HG03469 (cell line): ENCODE results near the gene ZNF280B.
"Not testable (repeated sequence)": the region's sequence is repeated elsewhere in the genome, so short reads cannot be mapped to it uniquely, and the experiment has no call there.

ENCODE experiments used
- ATAC-seq: cut with Tn5 transposase; IDR thresholded peaks from one replicate; pipeline ENCODE4 v1.9.1; 2021; ENCODE audit warnings: mild to moderate bottlenecking, moderate library complexity, moderate number of reproducible peaks; ENCODE audit not compliant: unreplicated experiment

ZNF280B gene

DNA sequence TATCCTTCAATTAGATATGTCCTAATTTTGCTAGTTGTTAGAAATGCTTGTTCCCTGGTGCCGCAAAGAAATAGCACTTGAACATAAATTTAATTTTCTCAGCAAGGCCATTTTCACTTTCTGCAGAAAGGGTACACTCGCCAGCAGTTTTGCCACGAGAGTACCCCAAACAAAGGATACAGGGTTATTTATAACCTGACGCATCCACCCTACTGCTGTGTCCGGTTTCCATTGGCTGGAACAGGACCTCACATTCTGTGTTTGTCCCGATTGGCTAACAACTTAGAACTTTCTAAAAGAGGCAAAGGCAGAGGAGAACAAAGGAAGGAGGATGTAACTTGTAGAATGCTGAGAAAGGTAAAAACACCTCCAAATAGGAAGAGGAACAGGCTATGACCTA is 1.4 kb upstream of the ZNF280B start:
- not testable (repeated sequence) for ATAC-seq

DNA sequence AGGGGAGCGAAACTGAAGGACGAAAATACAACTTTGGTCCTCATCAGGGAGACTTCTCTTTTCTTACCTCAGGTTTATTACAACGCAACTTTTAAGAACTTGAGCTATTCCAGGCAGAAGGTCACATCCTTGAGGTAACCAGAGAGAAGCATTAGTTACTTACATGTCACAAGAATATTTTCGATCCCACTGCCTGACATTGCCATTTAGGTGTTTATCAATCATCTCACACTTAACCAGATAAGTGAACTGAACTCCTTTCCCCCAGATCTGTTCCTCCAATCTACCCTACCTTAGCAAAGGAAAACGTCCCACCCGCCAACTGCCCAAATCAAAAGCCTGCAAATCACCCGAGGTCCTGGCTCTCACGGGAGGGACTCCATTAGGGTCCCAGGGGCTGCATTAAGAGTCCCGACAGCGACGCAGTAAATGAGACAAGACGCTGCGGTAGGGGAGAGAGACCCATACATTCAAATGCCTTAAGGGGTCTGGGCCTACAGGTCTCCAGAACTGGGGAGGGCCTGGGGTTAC is 734 bp downstream of the ZNF280B start:
- ATAC-seq = no peak

DNA sequence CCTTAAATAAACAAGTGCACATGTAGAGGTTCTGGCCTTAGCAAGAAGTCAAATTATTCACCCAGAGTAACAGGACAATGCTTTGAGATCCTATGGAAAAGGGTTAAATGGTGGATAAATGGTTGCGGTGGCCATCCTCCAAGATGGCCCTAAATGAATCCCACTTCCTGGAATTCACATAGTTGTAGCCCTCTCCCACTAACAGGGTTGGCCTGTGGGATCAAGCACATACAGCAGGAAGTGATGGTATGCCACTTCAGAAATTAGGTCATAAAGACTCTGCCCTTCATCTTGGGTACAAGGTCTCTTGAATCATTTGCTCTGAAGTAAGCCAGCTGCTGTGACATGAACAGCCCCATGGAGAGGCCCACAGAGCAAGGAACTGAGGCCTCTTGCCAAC is 1.8 kb downstream of the ZNF280B start:
- no peak for ATAC-seq

DNA sequence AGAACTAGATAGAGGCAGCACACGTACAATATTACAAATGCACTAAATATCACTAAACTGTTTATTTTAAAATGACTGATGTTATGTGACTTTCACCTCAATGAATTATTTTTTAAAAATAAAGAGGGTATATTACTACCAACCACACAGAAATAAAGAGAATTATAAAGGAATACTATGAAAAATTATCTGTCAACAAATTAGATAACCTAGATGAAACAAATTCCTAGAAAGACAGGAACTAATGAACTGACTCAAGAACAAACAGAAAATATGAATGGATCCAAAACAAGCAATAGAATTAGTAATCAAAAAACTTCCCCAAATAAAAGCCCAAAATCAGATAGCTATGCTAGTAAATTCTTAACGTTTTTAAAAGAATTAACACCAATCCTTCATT is 10.3 kb downstream of the ZNF280B start:
- no peak for ATAC-seq

DNA sequence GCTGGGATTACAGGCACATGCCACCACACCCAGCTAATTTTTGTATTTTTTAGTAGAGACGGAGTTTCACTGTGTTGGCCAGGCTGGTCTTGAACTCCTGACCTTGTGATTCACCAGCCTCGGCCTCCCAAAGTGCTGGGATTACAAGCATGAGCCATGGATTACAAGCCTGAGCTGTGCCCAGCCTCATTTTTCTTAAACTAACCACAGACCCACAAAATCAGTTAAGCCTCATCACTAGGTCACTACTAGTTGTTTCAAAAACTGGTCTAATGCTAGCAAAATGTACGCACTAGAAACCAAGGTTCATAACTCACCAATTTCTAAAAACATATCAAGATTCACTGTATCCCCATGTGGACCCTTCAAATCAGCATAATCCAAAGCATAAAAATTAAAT is 17.0 kb downstream of the ZNF280B start:
- not testable (repeated sequence) for ATAC-seq

DNA sequence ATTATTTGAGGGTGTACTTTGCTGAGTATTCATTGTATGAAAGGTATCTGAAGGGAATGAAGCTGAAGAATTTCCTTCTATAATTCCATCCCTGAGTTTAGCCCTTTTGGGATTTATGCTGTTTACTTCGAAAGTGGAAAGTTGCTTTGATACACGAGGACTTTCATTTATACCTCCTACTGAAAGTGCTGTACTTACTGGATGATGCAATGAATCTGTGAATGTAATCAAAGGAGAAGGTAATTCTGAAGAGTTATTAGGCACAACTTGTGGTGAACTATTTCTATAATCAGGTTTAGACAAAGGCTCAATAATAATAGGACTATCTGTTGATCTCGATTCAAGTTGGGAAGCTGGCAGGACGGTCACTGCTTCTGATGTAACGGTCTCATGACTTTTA is 19.8 kb downstream of the ZNF280B start:
- no peak for ATAC-seq

DNA sequence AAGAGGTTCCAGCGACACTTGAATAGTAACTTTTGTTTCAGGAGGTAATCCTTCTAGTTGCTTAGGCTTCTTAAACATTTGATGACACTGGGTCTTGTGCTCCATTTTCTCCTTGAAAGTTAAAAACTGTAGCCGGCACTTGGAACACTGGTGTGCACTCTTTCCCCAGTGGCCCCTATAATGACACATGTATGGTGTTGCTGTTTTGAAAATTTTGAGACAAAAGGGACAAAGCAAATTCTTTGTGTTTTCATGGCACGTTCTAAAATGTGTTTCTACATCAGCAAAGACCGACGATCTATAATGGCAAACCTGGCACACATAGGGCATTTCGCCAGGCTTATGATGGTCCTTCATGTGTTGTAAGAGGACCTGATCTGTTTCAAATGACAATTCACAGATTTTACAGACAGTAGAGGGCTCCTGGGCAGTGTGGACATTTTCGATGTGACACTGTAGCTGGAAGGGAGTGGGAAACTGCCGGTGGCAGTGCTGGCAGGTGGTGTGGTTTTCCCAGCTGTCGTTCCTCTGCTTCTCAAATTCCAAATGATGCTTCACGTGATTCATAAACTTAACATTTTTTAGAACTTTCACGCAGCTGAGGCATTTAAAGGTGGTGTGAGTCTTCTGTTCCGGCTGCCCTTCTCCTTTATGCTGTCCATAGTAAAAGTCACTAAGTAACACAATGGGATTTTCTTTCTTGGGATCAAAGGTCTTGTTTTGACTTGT is 20.5 kb downstream of the ZNF280B start:
- ATAC-seq = no peak

DNA sequence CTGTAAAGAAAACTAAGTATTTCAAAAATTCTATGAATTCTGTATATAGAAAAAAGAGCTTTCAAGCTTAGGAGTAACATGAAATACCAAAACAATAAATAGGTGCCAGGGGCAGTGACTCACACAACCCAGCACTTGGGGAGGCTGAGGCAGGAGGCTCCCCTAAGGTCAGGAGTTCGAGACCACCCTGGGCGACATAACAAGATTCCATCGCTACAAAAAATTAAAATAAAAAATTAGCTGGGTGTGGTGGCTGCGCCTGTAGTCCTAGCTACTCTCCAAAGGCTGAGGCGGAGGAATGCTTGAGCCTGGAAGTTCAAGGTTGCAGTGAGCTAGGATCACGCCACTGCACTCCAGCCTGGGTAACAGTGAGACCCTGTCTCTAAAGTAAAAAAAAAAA is 21.5 kb downstream of the ZNF280B start:
- no peak for ATAC-seq

DNA sequence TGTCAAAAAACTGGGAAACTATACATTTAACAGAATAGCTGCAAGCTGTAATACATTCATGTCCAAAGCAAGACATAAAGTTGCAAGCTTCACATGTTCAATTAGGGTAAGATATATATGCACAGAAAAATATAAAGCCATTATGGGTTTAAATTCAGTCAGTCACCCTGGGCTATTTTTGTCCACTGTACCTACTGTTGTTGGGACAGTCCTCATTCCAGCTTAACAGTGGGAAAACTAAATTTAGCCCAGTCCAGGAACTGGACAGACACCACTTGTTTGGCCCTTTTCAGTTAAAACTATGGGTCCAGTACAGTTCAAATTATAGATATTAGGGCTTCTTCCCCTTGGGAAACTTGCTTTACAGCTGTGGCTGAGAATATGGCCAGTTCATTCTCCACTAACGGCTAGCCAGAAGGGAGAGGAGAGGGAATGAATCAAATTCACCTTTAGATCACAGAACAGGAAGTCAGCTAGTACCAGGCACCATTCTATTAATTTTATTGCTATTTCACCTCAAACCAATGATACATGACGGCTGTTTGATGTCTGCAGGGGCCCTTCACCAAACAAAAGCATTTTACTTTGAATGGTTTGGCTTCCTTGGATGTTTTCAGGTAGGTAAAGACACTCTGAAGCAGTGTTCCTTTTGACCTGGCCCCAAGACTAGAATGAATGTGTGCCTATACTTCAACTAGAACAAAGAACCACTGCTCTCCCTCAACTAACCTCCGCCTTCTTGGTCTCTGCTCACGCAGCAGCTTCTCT is 22.2 kb downstream of the ZNF280B start:
- ATAC-seq = no peak

DNA sequence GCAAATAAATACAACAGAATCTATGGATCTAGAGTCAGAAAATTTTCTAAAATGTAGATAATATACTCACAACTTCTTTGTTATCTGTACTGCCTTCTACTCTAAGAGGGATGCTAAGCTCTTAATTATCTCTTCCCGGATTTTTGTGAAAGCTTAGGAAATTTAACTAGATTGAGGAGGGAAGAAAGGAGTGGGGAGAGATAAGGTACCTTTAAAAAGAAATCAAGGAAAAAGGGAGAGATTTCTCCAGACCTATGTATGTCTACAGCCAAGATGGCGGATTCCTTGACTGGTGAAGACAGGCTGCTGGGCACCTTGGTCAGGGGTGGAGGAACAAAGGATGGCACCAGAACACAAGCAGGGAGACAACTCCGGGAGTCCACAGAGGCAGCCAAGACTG is 23.0 kb downstream of the ZNF280B start:
- no peak for ATAC-seq

DNA sequence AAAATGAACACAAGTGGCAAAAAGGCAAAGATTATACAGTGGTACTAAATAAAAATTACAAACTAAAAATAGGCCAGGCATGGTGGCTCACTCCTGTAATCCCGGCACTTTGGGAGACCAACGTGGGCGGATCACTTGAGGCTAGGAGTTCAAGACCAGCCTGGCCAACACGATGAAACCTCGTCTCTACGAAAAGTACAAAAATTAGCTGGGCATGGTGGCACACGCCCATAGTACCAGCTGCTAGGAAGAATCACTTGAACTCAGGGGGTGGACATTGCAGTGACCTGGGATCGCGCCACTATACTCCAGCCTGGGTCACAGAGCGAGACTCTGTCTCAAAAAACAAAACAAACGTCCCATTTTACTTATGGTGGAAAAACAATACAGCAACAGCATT is 24.5 kb downstream of the ZNF280B start:
- no peak for ATAC-seq

DNA sequence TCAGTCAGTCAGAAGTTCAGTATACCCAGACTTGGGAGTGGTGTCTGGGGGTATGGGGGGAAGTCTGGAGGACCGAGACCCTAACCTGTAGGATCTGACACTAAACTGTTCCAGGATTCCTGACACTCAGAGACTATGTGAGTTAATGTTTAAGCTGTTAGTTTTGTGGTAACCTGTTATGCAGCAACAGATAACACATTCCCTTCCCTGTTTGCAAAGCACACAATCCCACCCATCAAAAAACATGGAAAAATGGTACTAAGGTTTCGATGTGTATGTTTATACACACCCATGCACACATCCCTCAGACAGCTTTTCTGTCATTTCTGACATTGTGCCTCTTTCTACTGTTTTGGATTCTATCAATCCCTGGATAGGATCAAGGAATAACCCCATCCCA is 27.6 kb downstream of the ZNF280B start:
- no peak for ATAC-seq

DNA sequence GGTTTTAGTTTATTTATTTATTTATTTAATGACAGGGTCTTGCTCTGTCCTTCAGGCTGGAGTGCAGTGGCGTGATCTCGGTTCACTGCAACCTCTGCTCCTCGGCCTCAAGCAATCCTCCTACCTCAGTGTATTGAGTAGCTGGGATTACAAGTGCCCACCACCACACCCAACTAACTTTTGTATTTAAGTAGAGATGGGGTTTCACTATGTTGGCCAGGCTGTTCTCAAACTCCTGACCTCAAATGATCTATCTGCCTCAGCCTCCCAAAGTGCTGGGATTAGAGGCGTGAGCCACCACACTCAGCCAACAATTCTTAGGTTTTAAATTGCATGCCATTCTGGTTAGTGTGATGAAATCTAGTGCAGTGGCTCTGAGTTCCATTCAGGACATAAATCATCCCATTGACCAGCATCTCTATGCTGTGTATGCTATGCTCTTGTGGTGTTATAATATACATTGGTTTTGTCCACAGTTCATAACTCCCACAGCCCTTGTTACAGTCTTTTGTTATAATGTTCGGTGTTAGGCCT is 28.5 kb downstream of the ZNF280B start:
- no peak for ATAC-seq

DNA sequence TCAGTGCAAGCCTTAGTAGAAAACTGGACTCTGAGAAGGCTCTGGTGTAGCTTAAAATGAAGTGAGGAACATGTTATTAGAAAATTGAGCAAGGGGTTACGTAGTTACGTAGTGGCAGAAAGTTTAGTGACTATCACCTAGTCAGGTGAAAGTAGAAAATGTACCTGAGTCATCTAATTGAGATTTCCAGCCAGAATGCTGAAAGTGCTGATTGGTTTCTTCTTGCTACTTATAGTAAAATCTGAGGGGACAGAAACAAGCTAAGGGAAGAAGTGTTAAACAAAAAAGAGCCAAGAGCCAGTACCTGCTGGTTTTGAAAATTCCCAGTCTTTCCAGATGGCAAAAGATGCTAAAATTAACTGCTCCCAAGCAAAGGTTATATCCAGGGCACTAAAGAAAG is 29.4 kb downstream of the ZNF280B start:
- no peak for ATAC-seq

DNA sequence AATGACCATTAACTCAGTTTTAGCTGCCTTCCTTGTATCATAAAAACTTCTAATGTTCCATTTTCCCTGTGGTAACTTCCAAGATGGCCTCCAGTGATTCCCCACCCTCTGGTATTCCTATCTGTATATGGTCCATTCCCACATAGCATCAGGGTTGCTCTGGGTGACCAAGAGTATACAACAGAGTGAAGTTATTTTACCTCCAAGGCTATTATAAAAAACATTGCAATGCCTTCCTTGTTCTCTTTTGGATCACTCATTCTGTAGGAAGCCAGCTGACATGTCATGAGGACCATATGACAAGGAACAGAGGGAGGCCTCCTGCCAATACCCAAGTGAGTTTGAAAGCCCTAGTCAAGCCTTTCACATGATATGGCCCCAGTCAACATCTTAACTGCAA is 30.1 kb downstream of the ZNF280B start:
- no peak for ATAC-seq

DNA sequence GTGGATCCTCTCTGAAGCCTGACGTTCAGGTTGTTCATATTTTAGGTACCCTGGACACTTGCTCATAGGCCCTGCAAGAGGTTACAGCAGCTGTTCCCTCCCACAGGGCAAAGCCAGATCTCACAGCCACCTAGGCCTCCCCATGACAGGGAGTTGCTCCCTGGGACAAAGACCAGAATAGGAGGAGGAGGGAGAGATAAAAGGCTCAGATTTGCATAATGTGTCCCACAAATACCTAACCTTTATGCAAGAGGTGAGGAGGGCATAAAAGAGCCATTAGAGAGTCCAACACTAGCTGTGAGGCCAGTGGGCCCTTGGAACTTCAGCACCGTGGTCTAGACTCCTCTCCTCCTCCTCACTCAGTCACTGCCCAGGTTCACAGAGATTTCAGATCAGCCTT is 33.8 kb downstream of the ZNF280B start:
- no peak for ATAC-seq

DNA sequence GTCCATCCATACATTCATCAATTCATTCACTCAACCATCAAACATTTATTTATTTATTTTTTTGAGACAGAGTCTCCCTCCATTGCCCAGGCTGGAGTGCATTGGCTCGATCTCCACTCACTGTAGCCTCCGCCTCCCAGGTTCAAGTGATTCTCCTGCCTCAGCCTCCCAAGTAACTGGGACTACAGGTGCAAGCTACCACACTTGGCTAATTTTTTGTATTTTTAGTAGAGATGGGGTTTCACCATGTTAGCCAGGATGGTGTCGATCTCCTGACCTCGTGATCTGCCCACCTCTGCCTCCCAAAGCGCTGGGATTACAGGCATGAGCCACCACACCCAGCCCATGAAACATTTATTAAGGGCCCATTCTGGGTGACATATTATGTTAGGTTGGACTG is 37.4 kb downstream of the ZNF280B start:
- ATAC-seq = not testable (repeated sequence)

DNA sequence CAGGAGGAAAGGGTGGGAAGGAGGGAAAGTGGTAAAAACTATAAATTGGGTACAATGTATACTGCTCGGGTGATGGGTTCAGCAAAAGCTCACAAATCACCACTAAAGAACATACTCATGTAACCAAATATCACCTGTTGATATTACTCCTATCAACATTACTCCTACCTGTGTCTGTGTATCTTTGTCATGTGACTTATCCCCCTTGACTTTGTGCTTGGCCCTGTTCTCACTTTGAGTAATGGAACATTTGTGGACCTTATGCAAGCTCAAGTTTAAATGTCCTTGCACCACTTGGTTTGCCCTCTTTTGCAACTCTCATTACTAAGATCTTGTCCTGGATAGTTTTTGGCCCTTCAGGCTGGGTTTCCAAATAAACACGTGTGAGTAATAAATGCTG is 39.0 kb downstream of the ZNF280B start:
- no peak for ATAC-seq

DNA sequence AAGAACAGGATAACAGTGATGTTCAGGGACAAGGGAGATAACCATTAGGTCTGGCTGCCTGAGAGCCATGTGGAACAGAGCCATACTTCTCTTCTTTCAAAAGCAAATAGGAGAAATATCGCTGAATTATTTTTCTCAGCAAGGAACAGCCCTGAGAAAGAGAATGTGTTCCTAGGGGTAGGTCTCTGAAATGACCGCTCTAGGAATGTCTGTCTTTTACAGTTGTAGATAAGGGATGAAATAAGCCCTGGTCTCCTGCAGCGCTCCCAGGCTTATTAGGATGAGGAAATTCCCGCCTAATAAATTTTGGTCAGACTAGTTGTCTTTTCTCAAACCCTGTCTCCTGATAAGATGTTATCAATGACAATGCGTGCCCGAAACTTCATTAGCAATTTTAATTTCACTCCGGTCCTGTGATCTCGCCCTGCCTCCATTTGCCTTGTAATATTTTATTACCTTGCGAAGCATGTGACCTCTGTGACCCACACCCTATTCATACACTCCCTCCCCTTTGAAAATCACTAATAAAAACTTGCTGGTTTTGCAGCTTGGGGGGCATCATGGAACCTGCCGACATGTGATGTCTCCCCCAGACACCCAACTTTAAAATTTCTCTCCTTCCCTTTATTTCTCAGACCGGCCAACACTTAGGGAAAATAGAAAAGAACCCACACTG is 39.6 kb downstream of the ZNF280B start:
- ATAC-seq = not testable (repeated sequence)

DNA sequence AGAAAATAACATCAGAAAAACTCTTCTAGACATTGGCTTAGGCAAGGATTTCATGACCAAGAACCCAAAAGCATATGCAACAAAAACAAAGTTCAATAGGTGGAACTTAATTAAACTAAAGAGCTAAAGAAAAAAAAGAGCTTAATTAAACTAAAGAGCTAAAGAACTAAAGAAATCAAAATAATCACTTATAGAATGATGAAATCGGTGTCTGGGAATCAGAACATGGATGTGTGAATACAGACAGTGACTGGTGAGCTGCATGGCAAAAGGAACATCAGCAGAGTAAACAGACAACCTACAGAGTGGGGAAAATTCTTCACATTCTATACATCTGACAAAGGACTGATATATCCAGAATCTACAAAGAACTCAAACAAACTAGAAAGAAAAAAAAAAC is 41.4 kb downstream of the ZNF280B start:
- ATAC-seq = no peak

DNA sequence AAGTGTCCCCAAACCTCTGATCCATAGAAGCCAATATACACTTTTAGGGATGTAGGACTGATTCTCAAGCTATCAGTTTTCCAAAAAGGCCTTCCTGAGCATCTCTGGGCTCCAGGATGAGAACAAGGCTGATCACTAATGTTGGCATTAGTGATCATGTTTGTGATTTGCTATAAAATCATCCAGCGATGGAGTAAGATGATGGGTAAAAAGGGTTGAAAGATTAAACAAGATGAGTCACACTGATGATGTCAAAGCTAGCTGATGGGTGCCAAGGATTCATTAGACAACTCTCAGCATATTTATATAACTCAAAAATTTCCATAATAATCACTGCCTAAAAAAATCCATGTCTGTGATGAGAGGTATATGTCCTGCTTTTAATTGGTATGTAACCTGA is 42.8 kb downstream of the ZNF280B start:
- ATAC-seq = no peak
